ENCODE data around the gene CALML4.
"Not testable (repeated sequence)": the region's sequence is repeated elsewhere in the genome, so short reads cannot be mapped to it uniquely, and the experiment has no call there.

CALML4 gene, protein sequence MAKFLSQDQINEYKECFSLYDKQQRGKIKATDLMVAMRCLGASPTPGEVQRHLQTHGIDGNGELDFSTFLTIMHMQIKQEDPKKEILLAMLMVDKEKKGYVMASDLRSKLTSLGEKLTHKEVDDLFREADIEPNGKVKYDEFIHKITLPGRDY

DNA sequence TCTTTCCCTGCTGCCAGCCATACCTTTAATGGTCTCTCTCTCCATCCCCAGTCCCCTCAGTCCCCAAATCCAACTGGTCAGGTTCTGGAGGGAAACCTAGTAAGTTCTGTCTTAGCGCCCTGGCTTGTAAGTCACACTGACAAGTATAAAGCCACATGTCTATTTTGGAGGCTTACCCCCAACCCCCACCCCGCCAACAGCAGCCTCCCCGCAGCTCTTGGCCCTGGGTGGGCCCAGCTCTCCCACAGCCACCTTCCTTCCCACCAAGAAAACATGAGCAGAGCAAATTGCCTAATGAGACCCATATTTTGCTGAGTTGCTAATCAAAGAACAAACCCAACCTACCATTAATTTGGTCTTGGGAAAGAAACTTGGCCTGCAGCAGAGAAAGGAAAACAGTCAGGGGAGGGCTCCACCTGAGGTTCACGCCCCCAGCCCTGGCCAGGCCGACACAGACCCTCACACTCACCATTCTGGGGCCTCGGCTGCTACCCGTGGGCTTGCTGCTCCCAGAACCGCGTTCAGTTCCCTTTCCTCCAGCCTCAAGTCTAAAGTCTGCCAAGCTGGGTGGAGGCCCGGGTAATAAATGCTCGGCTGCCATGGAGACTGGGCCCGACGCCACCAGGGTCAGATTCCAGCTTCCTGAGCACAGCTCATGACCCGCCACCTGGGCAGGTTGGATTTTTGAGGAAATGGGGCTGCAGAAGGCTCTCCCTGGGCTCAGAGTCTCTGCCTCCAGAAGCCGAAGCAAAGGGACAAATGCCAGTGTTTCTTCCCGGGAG lies at the start of gene CALML4:
CALML4 (minus strand) TSS at position 557 of the 782 bp plus-strand sequence; CDS start at position 472, 85 bp downstream.
- no peak for DNase-seq

DNA sequence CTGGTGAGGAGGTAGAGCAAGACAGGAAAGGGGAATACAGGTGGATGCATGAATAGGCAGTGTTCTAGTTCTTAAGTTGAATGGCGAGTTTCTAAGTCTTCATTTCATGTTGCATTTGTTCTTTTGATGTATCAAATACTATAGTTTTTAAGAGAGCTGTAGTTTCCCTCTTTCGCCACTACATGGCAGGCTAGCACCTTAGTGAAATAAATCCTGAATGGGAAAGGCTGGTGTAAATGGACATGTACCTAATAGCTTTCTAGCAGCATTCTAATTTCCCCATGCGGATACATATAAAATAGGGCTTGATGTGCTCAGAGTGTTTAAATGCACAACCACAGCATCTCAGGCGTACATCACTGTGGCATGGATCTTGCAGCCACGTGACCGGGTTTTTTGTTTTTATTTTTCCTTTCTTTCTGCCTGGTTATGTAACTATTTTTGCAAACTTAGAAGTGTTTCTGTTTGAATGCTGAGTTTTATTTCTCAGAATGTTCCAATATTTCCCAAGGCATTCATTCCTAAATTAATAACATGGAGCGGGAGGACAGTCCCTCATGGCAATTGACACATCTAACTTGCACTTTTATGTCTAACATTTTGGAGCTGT lies 47.9 kb upstream of the CALML4 start:
- peak; percentile 77 for DNase-seq

DNA sequence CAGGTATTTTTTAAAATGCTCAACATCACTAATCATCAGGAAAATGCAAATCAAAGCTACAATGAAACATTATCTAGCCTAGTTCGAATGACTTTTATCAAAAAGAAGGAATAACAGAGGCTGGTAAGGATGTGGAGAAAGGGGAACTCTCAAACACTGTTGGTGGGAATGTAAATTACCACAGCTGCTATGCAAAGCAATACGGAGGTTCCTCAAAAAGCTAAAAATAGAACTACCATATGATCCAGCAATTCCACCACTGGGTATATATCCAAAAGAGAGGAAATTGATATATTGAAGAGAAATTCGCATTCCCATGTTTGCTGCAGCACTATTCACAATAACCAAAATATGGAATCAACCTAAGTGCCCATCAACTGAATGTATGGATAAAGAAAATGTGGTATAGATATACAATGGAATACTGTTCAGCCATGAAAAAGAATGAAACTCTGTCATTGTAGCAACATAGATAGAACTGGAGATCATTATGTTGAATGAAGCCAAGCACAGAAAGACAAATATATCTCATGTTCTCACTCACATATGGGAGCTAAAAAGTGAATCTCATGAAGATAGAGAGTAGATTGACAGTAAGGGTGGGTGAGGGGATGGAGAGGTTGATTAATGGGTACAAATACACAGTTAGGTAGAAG lies 44.1 kb upstream of the CALML4 start:
- no peak for DNase-seq

DNA sequence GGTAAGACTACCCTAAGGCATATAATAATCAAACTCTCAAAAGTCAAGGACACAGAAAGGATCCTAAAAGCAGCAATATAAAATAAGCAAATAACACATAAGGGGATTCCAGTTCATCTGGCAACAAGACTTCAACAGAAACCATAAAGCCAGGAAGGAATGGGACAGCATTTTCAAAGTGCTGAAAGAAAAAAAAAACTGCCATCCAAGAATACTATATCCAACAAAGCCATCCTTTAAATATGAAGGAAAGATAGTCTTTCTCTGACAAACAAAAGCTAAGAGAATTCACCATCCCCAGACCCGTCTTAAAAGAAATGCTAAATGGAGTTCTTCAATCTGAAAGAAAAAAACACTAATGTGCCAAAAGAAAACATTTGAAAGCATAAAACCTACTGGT lies 39.1 kb upstream of the CALML4 start:
- no peak for DNase-seq

DNA sequence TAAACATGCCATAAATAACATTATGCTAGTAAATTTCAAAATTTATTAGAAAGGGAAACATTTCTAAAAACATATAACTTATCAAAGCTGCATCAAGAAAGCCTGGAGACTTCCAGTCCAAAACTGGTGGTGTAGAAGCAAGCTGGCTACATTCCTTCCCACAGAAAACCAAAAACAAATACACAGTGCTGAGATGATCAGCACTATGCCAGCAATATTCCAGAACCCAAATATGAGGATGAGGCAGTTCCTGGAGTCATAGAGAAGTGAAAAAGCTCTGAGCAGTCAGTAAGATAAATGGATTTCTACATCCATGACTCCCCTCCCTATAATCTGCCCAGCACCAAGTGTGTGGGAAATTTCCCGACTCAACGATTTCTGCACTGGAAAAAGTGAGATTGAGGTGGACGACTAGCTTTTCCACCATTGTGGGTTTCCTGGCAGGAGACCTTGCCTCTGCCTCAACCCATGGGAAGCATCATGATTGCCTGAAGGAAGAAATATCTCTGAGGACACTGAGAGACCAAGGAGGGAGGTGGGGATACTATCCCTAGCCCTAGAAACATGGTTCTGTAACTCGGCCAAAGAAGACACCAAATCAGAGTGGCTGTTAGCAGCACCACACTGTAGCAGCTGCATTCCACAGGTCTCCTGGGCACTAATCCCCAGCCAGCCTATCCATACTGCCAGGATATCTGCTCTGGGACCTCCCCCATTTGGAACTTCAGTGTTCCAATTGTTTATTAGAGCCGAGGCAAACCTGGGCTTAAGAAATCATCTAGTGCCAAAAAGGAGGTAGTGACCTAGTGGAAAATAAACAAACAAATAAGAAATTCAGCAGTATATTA lies 36.2 kb upstream of the CALML4 start:
- no peak for DNase-seq

DNA sequence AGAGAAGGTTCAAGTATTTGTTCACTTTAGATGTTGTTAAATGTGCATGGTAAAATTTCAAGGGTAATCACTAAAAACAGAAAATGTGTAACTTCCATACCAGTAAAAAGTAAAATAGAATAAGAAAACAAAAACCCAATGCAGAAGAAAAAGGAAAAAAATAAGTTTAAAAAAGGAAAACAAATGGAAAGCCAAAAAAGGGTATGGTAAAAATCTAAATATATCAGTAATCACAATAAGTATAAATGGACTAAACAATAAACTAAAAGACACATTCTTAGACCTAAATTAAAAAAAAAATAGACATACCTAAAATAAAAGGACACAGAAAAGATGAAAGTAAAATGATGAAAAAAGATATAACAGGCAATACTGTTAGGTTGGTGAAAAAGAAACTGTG lies 33.9 kb upstream of the CALML4 start:
- DNase-seq, result no peak

DNA sequence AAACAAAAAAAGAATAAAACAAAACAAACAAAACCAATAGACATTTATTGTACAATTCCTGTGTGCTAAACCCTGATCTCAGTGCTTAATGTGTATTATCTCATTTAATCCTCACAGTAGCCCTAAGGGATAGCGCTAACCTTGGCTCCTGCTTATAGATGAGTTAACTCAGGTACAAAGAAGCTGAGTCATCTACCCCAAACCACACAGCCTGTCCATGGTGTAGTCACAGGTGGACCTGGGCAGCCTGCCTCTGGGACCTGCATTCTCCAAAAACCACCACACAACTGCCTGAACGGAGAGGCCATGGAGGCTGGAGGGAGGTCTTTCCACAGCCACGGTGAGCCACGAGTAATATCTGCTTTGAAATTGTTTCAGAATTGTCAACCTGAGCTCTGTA lies 29.9 kb upstream of the CALML4 start:
- no peak for DNase-seq

DNA sequence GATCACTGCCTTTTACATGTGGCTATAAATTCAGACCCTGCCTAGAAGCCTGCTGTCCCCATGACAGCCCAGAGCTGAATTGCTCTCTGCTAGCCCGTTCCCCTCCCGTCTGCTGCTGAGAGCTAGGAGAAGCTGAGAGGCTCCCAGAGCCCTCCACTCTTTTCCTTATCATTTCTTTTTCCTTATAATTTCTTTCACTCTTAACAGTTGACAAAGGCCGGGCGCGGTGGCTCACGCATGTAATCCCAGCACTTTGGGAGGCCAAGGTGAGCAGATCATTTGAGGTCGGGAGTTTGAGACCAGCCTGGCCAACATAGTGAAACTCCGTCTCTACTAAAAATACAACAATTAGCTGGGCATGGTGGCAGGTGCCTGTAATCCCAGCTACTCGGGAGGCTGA lies 29.4 kb upstream of the CALML4 start:
- DNase-seq, result not testable (repeated sequence)

DNA sequence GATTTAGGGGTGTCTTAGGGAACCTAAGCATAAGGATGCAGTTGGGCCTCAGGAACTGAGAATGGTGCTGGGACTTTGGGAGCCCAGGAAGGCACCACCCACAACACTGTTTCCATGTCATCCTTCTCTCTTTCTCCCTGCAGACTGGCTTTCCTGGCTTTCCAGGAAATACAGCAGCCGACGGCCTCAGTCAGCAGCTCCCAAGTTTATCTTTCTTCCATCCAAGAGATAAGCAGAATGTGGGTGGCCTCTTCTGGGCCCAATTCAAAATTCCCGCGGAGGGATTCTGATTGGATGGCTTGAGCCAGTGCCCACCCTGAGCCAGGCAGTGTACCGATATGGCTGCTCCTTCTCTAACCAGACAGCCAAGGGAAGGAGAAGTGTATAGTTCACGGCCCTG lies 28.9 kb upstream of the CALML4 start:
- DNase-seq, result no peak

DNA sequence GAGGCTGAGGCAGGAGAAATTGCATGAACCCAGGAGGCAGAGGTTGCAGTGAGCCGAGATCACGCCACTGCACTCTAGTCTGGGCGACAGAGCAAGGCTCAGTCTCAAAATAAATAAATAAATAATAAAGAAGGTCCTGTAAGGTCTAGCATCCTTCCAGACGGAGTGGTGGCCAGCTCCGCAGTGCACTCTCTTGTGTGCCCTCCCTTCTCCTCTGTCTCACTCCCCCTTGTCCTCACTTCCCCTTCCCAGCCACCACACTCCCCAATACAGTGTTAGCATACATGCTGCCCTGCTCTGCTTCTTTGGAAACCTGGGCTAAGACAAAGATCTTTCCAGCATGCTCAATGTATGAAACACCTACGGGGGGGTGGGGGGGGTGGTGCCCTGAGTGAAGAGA lies 27.8 kb upstream of the CALML4 start:
- DNase-seq, result no peak

DNA sequence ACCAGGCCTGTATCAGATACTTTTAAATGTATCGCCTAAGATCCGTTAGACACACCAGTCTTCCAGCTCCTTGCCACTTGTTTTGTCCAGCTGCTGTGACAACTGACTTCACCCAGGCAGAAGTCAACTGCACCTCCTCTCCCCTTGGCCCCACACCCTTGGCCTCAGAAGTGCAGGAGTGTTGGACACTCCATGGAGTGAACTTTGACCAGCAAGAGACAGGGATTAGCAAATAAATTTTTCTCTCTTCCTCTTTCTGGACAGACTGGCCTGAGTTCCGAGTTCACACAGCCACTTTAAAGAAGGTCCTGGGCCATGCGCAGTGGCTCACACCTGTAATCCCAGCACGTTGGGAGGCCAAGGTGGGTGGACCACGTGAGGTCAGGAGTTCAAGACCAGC lies 27.3 kb upstream of the CALML4 start:
- no peak for DNase-seq

DNA sequence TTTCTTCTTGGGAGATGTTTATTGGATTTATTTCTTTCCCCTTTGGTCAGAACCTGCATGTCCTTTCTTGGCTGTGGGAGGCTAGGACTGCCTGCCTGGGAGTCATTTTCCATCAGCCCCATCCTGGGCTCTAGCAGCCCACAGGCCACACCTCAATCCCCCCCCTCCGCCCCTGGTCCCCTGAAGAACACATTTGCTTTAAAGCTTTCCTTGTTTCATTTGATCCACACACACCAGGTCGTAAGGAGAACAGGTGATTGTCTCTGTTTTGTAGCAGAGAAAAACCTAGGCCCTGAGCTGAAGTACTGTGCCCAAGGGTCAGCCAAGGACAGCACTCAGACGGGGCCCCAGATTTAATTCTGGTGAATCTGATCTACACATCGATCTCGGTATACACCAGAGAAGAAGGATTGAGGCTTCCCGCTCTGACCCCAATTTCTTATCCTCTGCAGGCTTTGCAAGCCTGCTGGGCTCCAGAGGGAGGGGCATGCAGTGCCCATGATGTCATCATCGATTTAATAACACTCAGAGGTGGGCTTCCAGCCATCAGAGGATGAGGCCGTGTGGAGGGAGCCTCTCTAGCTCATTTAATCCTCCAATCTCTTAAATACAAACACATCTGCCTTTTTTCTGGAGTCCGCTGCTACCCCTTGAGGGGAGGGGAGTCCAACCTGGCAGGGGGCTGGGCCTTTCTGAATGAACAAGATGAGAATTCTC lies 26.1 kb upstream of the CALML4 start:
- DNase-seq, result no peak

DNA sequence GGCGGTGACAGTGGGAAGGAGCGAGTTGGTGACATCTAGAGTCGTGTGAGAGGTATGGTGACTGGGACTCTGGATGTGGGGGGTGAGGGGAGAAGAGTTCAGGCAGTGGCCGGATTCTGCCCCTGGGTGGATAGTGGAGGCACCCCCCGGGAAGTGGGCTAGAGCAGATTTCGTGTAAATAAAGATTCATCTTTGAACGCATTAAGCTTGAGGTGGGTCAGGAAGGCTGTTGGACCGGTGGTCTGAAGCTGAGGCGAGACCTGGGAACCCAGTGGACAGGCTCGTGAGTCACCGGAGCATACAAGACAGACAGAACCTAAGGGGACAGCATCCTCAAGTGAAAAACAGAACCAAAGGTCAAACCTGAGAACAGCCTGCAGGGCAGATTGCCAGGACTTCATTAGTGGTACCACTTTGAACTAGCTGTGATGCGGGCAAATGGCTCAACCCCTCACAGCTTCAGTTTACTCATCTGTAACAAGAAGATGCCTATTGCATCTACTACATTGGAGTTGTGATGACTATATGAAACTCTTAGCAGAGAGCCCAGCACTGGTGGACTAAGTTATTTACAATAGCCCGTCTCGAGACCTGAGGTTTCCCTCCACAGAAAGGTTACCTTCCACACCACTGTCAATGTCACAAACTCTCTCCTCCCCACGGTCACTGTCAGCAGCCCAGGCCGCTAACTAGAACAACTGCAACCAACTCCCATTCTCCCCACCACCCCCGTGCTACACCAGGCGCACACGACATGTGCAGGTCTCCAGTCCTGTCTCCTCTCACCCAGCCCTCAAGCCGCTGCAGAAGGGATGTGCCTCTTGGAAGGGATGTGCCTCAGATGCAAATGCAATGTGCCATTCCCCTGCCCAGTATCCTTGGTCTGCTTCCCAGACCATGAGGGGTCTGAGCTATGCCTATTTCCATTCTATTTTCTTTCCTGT lies 25.3 kb upstream of the CALML4 start:
- no peak for DNase-seq

DNA sequence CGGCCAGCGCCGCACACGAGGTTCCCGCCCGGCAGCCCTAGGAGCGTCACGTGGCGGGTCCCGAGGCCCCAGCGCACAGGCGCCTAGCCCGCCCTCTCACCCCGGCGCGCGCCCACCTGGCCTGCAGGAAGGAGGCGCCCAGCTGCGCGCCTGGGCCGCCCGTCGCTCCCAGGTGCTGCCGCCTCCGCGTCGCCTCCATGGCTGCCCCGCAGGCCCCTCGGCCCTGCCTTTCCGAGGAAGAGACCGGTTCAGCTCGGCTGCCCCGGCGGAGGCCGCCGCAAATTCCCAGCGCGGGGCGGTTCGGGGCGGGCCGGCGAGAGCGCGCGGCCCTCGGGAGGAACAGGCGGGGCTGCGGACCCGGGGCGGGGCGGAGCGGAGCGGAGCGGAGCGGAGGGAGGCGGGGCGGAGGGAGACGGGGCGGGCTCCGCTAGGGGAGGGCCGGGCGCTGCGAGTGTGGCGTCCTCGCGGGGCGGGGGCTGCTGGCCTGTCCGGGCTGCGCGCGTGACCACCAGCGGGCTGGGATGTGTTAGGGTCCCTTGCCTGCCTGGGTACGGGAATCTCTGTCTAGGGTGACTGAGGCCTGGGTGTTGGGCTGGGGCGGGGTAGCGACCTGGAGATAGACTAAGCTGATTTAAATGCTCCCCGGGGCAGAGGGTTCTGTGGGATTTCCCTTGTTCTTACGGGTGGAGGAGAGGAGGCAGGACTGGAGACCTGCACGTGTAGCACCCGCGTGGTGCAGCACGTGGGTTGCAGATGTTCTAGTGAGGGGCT lies 24.4 kb upstream of the CALML4 start, which contains the start of gene CLN6:
CLN6 (minus strand) TSS at position 343 of the 771 bp plus-strand sequence; CDS start at position 199, 144 bp downstream.
- DNase-seq, result peak; percentile 79

DNA sequence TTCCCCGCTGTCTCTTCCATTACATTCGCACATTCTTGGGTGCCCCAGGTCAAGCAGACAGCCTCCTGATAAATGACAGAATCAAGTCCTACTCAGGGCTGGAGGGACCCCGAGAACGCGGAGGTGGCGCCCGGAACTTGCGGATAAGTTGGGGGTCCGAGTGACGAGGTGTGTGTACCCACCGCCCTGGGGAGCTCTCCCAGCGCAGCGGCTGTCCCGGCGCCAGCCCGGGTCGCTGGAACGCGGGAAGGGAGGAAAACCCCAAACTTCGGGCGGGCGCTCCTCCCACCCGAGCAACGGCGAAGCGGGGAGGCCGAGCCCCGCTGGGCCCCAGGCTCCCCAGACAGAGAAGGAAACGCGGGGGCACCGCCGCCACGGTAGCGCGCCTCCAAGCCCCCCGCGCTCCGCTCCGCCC lies 23.8 kb upstream of the CALML4 start:
- no peak for DNase-seq

DNA sequence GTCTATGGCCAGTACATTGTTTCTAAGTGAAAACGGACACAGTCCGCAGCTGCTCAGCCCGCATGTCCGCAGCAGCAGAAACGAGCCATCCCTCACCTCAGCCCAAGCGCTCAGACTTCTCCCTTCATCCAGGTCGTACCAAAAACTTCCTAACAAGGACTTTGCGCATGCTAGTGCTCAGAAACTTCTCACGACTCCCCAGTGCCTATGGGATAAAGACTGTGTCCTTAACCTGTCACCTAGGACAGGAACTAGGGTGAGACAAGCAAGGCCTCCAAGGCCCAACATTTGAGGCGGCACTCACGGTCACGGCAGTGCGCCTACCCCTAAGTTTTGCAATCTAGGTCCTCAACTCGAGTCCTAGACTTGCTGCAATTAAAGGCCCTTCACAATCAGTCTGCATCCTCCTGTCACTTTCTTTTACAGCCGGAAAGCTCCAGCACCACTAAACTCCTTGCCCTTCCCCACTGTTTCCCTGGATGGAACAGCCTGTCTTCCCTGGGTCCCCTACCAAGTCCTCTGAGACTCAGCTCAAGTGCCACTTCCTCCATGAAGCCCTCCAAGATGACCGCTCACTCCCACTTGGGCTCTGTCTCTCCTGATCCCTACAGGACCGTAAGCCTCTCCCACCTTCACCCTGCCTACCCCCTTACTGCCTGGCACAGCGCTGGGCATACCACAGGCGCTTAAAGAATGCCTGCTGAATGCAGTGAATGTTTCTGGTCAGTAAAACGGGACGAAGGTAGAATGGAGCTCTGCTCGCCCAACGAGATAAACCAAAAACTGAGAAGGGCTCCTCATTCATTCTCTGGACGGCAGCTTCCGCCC lies 23.2 kb upstream of the CALML4 start:
- DNase-seq, result no peak

DNA sequence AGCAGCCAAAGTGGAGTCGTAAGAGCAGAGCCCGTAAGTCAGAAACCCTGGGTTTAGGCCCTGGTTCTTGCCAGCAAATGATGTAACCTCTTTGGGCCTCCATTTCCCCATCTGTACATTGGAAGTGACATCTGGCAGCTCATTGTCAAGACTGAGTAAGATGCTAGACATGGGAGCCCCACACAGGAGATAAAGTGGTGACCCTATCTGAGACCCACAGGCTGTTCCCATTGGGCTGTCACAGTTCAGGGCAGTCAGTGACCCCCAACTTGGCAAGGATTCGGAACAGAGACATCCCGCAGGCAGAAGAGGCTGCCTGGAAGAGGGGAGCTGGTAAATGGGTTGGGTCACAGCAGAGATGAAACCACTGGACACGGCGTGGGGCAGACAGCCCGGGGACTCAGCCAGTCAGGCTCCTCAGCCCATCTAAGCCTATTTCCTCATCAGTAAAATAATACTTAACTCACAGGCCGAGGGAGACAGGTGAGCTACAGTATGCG lies 22.6 kb upstream of the CALML4 start:
- DNase-seq, result no peak

DNA sequence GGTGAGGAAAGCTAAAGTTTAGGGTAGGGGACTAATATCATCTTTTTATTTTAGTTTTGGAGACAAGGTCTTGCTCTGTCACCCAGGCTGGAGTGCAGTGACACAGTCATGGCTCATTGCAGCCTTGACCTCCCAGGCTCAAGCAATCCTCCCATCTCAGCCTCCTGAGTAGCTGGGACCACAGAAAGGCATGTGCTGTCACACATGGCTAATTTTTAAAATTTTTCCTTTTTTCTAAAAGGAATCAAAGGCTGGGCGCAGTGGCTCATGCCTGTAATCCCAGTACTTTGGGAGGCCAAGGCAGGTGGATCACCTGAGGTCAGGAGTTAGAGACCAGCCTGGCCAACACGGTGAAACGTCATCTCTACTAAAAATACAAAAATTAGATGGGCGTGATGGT lies 20.3 kb upstream of the CALML4 start:
- DNase-seq, result not testable (repeated sequence)

Data from kidney glomerular epithelial cell (primary cell).